Neutrophil (primary cell): ENCODE data around the gene PPP4R3B.
A peak's percentile ranks its signal among the peaks of the same experiment; 100 is the strongest.

Experiments
- H3K27ac ChIP-seq: fragments of 200-600 bp; sonication (generic); 2 replicates; pipeline ENCODE4 v1.5.1; 2016; ENCODE audit warnings: mild to moderate bottlenecking, moderate library complexity
- H3K27me3 ChIP-seq: fragments of 200-600 bp; sonication (generic); 2 replicates; pipeline ENCODE4 v1.6.0; 2016; ENCODE audit warnings: mild to moderate bottlenecking
- H3K36me3 ChIP-seq: fragments of 200-600 bp; sonication (generic); 2 replicates; pipeline ENCODE4 v1.5.1; 2017
- H3K4me1 ChIP-seq, 2 experiments: fragments of 200-600 bp in 1 of 2; sonication (generic) in 1 of 2; 1 replicate in 1 of 2; 2 replicates in 1 of 2; pipeline versions ENCODE4 v1.5.1 to v1.6.1; 2013 to 2016; ENCODE audit warnings: low read depth in 1 of 2, low read length in 1 of 2, mild to moderate bottlenecking in 1 of 2, moderate library complexity in 1 of 2; ENCODE audit not compliant: control insufficient read depth in 1 of 2, insufficient read depth in 1 of 2
- H3K4me3 ChIP-seq, 2 experiments: fragments of 200-600 bp in 1 of 2; sonication (generic) in 1 of 2; 1 replicate in 1 of 2; 2 replicates in 1 of 2; pipeline ENCODE4 v1.5.1; 2013 to 2016; ENCODE audit warnings: low read depth in 1 of 2, low read length in 1 of 2, mild to moderate bottlenecking in 1 of 2, moderate library complexity in 1 of 2
- H3K9me3 ChIP-seq: fragments of 200-600 bp; sonication (generic); 2 replicates; pipeline ENCODE4 v1.5.1; 2016
- TF ChIP-seq, protein P1 (sequence below): fragments of 200-600 bp; sonication (generic); IDR thresholded peaks from 2 replicates; pipeline ENCODE4 v1.5.1; 2016; ENCODE audit warnings: antibody characterized with exemption

PPP4R3B gene

DNA sequence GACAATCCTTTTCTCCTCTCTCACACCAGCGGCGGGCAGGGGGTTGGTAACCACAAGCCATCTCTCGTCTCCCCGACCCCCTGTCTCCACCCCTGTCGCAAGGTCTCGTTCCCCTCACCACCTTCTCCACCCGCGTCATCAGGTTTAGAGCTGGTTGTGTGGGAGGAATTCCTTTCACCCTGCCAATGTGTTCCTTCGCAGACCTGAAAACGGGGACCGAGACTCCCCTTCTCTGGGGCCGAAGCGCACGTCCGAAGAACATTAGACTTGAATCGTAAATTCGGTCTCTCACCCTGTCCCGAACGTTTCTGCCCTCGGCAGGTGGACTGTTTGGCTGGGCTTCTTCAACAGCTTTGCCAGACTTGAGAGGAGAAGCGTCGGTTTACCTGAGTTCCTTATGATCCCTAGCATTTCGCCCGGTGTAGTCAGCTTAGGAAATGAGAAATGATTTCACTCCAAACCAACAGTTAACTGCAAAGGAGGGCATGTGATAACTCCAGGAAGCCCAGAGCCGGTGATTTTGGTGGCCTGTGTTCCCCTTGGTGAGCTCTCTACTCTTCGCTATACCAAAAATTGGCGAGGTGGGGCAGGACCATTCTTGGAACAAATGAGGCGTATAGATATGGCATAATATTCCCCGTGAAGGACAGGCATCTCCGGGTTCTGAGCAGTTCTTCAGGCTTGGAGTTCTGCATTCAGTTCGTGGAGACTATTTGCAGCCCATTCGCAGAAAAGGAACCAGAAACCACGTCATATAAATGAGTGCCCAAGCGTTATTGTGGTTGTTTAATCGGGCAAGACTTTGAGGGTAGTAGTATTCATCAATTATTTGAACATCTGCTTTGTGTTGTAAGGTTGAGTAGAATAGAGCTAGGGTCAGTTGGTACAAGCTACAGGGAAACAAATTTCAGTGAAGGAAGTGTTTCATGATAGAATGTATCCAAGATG, 97.2 kb downstream of the PPP4R3B start:
- H3K9me3 ChIP-seq, result no peaks in the 10 kb centered on the region
- TF ChIP-seq, protein P1, sequence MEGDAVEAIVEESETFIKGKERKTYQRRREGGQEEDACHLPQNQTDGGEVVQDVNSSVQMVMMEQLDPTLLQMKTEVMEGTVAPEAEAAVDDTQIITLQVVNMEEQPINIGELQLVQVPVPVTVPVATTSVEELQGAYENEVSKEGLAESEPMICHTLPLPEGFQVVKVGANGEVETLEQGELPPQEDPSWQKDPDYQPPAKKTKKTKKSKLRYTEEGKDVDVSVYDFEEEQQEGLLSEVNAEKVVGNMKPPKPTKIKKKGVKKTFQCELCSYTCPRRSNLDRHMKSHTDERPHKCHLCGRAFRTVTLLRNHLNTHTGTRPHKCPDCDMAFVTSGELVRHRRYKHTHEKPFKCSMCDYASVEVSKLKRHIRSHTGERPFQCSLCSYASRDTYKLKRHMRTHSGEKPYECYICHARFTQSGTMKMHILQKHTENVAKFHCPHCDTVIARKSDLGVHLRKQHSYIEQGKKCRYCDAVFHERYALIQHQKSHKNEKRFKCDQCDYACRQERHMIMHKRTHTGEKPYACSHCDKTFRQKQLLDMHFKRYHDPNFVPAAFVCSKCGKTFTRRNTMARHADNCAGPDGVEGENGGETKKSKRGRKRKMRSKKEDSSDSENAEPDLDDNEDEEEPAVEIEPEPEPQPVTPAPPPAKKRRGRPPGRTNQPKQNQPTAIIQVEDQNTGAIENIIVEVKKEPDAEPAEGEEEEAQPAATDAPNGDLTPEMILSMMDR, result no peak
- no peaks in the 10 kb centered on the region for H3K36me3 ChIP-seq
- peaks cover 12 to 17% of the 10 kb centered on the region in 2 experiments for H3K4me1 ChIP-seq
- H3K27ac ChIP-seq, result peak overlapping the region; percentile 81
- peak overlapping the region; percentile 82 to 91 for H3K4me3 ChIP-seq
- H3K27me3 ChIP-seq, result peaks cover 6% of the 10 kb centered on the region

DNA sequence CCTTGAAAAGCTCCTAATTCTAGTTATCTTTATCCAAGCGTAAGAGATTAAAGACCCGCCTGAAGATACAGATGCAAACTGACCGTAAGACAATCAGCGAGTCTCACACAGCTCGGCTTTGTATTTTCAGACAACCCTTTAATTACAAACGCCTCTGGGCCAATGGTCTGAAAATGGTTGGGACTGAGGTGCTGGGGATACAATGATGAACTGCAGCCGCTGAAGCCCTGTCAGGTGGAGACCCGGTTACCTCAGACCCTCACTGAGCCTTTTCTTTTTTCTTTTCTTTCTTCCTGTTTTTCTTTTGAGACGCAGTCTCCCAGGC, 98.6 kb downstream of the PPP4R3B start:
- TF ChIP-seq, protein P1, result no peak
- Histone ChIP-seq H3K27ac (peak overlapping the region; percentile 81), H3K36me3 (no peaks in the 10 kb centered on the region), H3K4me1 (peaks cover 12 to 17% of the 10 kb centered on the region in 2 experiments), H3K9me3 (no peaks in the 10 kb centered on the region), H3K4me3 (peak overlapping the region; percentile 82 to 91), H3K27me3 (peaks cover 6% of the 10 kb centered on the region)

DNA sequence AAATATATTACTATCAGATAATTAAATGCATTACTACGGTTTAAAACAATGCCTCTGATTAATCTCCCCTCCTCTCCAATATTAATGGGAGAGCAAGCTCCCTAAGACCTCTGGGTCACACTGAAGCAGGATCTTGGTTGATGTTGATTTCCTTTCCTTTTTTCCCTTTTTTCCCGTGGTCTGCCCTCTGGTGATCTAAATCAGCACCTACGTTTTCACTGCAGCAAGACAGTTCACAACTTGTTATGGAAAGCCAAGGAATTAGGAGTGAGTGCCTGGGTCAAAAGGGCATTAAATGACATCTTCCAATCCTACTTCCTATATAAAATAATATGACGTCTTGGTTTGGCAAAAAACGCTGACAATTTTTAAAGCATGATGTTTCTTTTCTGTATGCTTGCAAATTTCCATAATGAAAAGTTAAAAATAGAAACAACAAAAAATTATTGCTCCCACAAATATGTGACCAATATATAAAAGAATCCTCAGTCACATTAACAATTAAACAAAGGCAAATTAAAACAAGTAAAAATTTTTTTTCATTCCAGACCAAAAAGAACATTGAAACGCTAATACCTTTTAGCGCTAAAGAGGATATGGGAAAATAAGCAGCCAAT, 105.8 kb downstream of the PPP4R3B start:
- H3K4me3 ChIP-seq, result no peak overlapping the region
- H3K36me3 ChIP-seq, result no peaks in the 10 kb centered on the region

DNA sequence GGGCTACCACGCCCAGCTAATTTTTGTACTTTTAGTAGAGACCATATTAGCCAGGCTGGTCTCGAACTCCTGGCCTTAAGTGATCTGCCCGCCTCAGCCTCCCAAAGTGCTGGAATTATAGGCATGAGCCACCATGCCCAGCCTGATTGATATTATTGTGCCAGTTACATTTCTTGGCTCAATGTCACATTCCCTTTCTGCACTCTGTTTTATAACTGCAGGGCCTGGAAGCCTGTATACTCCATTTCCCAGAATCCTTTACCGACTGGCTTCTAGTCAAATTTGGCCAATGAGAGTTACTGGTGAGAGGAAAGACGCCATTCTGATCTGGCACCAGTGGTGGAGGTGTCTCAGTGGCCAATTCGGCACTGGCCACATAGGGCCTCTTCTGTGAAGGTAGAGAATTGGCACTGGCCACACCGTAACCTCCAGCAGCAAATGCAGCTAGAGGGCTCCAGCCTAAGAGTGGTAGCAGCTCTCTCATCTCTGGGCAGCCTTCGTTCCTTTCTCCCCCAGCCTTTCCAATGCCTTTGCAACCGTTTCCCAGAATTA, 114.8 kb downstream of the PPP4R3B start:
- Histone ChIP-seq H3K27me3 (no peaks in the 10 kb centered on the region), H3K4me1 (no peaks in the 10 kb centered on the region), H3K4me3 (no peak overlapping the region), H3K36me3 (no peaks in the 10 kb centered on the region), H3K27ac (no peak overlapping the region), H3K9me3 (no peaks in the 10 kb centered on the region)
- TF ChIP-seq, protein P1, result no peak

More for the DNA sequence above, 105.8 kb downstream of the PPP4R3B start:
- Histone ChIP-seq H3K27me3 (no peaks in the 10 kb centered on the region), H3K9me3 (no peaks in the 10 kb centered on the region), H3K27ac (no peak overlapping the region), H3K4me1 (no peaks in the 10 kb centered on the region)
- TF ChIP-seq, protein P1, result no peak

DNA sequence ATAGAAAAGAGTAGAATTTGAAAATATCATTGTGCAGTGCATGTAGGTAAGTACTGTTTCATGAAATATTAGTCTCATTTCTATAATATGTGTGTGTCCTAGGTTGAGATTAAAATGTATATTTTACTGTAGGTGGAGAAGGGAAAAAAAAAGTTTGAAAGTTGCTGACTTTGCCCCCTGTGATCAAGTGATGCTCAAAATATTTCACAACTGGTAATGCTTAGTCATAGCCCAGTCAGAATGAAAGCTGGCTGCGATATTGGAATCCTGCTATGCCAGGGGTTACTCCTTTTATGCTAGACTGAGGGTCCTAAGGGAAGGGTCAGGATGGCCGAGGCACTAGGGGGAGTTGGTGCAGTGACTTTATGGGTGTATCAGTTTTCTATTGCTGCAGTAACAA, 117.4 kb downstream of the PPP4R3B start:
- H3K4me1 ChIP-seq, result no peaks in the 10 kb centered on the region
- TF ChIP-seq, protein P1, result no peak
- no peaks in the 10 kb centered on the region for H3K9me3 ChIP-seq
- H3K36me3 ChIP-seq, result no peaks in the 10 kb centered on the region
- no peaks in the 10 kb centered on the region for H3K27me3 ChIP-seq
- H3K4me3 ChIP-seq, result no peak overlapping the region
- H3K27ac ChIP-seq, result no peak overlapping the region
